ENCODE measurements around the gene CFAP54.

DNA sequence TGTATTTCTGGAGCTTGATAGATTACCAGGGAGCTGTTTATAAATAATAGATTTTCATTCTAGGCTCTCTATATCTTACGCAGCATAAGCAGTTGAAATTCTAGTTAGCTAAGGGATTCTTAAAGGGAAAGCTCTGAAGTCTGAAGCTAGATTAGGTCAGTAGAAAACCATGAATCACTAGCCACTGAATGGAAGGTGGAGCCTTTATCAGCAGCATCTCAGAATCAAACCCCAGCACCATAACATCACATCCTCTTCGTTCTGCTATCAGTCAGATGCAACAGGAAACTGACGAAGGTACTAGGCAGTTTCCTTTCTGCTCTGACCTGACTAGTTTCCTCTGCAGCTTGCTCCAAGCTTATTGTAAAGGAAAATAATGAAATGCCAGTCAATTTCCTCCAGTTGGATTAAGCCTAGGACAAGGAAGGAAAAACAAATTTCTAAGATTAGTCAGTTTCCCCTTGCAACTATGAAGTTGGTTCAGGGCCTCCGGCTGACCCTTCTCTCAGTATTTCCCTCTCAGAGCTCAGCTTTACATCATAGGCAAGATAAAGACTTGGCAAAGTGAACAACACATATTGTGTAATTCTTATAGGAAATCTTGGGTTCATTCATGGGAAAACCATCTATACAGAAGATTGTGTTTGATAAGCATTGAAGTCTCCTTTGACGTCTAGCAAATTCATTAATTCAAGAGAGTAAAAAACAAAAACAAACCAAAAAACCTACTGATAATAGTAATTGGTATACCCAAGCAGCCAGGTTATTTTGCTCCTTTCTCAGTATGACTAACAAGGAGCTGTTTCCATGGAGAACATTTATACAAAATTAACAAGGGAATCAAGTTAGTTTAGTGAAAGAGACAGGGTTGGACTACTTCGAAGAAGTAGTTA is 43.4 kb upstream of the CFAP54 start:
- TF ChIP-seq, protein P1, sequence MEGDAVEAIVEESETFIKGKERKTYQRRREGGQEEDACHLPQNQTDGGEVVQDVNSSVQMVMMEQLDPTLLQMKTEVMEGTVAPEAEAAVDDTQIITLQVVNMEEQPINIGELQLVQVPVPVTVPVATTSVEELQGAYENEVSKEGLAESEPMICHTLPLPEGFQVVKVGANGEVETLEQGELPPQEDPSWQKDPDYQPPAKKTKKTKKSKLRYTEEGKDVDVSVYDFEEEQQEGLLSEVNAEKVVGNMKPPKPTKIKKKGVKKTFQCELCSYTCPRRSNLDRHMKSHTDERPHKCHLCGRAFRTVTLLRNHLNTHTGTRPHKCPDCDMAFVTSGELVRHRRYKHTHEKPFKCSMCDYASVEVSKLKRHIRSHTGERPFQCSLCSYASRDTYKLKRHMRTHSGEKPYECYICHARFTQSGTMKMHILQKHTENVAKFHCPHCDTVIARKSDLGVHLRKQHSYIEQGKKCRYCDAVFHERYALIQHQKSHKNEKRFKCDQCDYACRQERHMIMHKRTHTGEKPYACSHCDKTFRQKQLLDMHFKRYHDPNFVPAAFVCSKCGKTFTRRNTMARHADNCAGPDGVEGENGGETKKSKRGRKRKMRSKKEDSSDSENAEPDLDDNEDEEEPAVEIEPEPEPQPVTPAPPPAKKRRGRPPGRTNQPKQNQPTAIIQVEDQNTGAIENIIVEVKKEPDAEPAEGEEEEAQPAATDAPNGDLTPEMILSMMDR (IDR thresholded peaks at IDR 0.05): no peak
- TF ChIP-seq FOXM1 (IDR thresholded peaks at IDR 0.05; ENCODE audit: low read depth) (0 out of 2 replicates have a peak, but pooled peaks have one; percentile 75), POLR2AphosphoS5 (IDR thresholded peaks at IDR 0.05; ENCODE audit: low read depth, low read length) (peak; percentile 91), EP300 (IDR thresholded peaks at IDR 0.05; ENCODE audit: borderline replicate concordance in 1 of 2, low read depth in 1 of 2, low read length in 1 of 2) (peak in 1 of 2 experiments; percentile 83; a peak in 2 of 4 replicates), ELF1 (IDR thresholded peaks at IDR 0.05) (no peak), TEAD4 (IDR thresholded peaks at IDR 0.05; ENCODE audit: borderline replicate concordance, insufficient read depth) (peak; percentile 56; the same call in 1 of the 2 replicates)
